H9 (cell line): Measurements from ENCODE around the gene STK10. TPM values are rescaled to one million over a fixed set of nuclear protein-coding genes. Genes with fewer than 3 reads are reported as not detected.

Source experiments
- DNase-seq: peaks from one replicate; pipeline ENCODE4 v3.0.0-alpha.2; 2017
- H2AFZ ChIP-seq: one replicate; pipeline ENCODE4 v1.6.1; 2013; ENCODE audit warnings: mild to moderate bottlenecking, low read length, control low read depth, moderate library complexity
- H2AK5ac ChIP-seq: 2 replicates; pipeline ENCODE4 v1.6.1; 2013; ENCODE audit warnings: low read length, control low read depth, mixed read lengths; ENCODE audit not compliant: insufficient read length
- H2BK120ac ChIP-seq: one replicate; pipeline ENCODE4 v1.6.1; 2013; ENCODE audit warnings: low read depth, mild to moderate bottlenecking, low read length, control low read depth, inconsistent platforms; ENCODE audit not compliant: poor library complexity, severe bottlenecking
- H2BK12ac ChIP-seq: 2 replicates; pipeline ENCODE4 v1.6.1; 2013; ENCODE audit warnings: low read length, control low read depth, mixed read lengths, low read depth; ENCODE audit not compliant: insufficient read length
- H2BK15ac ChIP-seq: 2 replicates; pipeline ENCODE4 v1.6.1; 2013; ENCODE audit warnings: low read depth, low read length, control low read depth
- H2BK20ac ChIP-seq: one replicate; pipeline ENCODE4 v1.6.1; 2013; ENCODE audit warnings: low read depth, mild to moderate bottlenecking, low read length, control low read depth, inconsistent platforms; ENCODE audit not compliant: poor library complexity, severe bottlenecking
- H2BK5ac ChIP-seq: 2 replicates; pipeline ENCODE4 v1.6.1; 2013; ENCODE audit warnings: low read length, control low read depth, mixed read lengths; ENCODE audit not compliant: insufficient read length
- H3K14ac ChIP-seq: 2 replicates; pipeline ENCODE4 v1.6.1; 2013; ENCODE audit warnings: low read length, control low read depth; ENCODE audit not compliant: insufficient read depth
- H3K18ac ChIP-seq: 2 replicates; pipeline ENCODE4 v1.6.1; 2013; ENCODE audit warnings: low read depth, mild to moderate bottlenecking, mixed read lengths, low read length, control low read depth; ENCODE audit not compliant: insufficient read length
- H3K23ac ChIP-seq: 2 replicates; pipeline ENCODE4 v1.6.1; 2013; ENCODE audit warnings: low read length, control low read depth, mixed read lengths, low read depth; ENCODE audit not compliant: insufficient read length
- H3K23me2 ChIP-seq: 2 replicates; pipeline ENCODE4 v1.6.1; 2013; ENCODE audit warnings: low read depth, mild to moderate bottlenecking, mixed read lengths, low read length, control low read depth; ENCODE audit not compliant: insufficient read length, poor library complexity, severe bottlenecking
- H3K27ac ChIP-seq: 2 replicates; pipeline ENCODE4 v1.5.1; 2013; ENCODE audit warnings: low read length, control low read depth, mixed read lengths, low read depth; ENCODE audit not compliant: insufficient read length
- H3K27me3 ChIP-seq: 2 replicates; pipeline ENCODE4 v1.6.1; 2013; ENCODE audit warnings: low read length, control low read depth, inconsistent platforms; ENCODE audit not compliant: insufficient read depth
- H3K4ac ChIP-seq: 2 replicates; pipeline ENCODE4 v1.6.1; 2013; ENCODE audit warnings: low read depth, mild to moderate bottlenecking, control low read depth, inconsistent platforms, low read length, moderate library complexity
- H3K4me1 ChIP-seq: 2 replicates; pipeline ENCODE4 v1.6.1; 2013; ENCODE audit warnings: low read length, control low read depth, inconsistent platforms; ENCODE audit not compliant: insufficient read depth
- H3K4me2 ChIP-seq: 2 replicates; pipeline ENCODE4 v1.6.1; 2013; ENCODE audit warnings: low read length, control low read depth, mixed read lengths; ENCODE audit not compliant: insufficient read length, insufficient read depth
- H3K56ac ChIP-seq: 2 replicates; pipeline ENCODE4 v1.6.1; 2013; ENCODE audit warnings: low read depth, mild to moderate bottlenecking, mixed read lengths, low read length, control low read depth; ENCODE audit not compliant: insufficient read length
- H3K79me1 ChIP-seq: 2 replicates; pipeline ENCODE4 v1.6.1; 2013; ENCODE audit warnings: low read depth, mild to moderate bottlenecking, moderate library complexity, low read length, control low read depth, inconsistent platforms; ENCODE audit not compliant: insufficient read depth, poor library complexity, severe bottlenecking
- H3K79me2 ChIP-seq: 2 replicates; pipeline ENCODE4 v1.6.1; 2013; ENCODE audit warnings: low read length, control low read depth, inconsistent platforms; ENCODE audit not compliant: insufficient read depth
- H3K9ac ChIP-seq: 2 replicates; pipeline ENCODE4 v1.6.1; 2013; ENCODE audit warnings: low read length, control low read depth, mixed read lengths; ENCODE audit not compliant: insufficient read length; ENCODE audit errors: extremely low read depth
- H3K9me3 ChIP-seq: one replicate; pipeline ENCODE4 v1.6.1; 2013; ENCODE audit warnings: low read depth, low read length, inconsistent platforms; ENCODE audit not compliant: control insufficient read depth
- H3T11ph ChIP-seq: one replicate; pipeline ENCODE4 v1.6.1; 2013; ENCODE audit warnings: mild to moderate bottlenecking, low read length, control low read depth, inconsistent platforms
- H4K20me1 ChIP-seq: one replicate; pipeline ENCODE4 v1.6.1; 2013; ENCODE audit not compliant: control insufficient read depth, insufficient read length, insufficient read depth
- H4K5ac ChIP-seq: 2 replicates; pipeline ENCODE4 v1.6.1; 2013; ENCODE audit warnings: low read depth, mild to moderate bottlenecking, mixed read lengths, low read length, control low read depth; ENCODE audit not compliant: insufficient read length
- H4K8ac ChIP-seq: replicated peaks from 2 replicates; pipeline ENCODE4 v1.6.1; 2013; ENCODE audit warnings: low read length, control low read depth, mixed read lengths, low read depth; ENCODE audit not compliant: insufficient read length
- H4K91ac ChIP-seq: 2 replicates; pipeline ENCODE4 v1.6.1; 2013; ENCODE audit warnings: low read depth, mild to moderate bottlenecking, moderate library complexity, mixed read lengths, low read length, control low read depth; ENCODE audit not compliant: insufficient read length
- H3K27ac Mint-ChIP-seq, 3 experiments: 2 replicates in 2 of 3; 3 replicates in 1 of 3; pipeline ENCODE4 v1.8.0; 2020 to 2021; ENCODE audit warnings: mixed read lengths in 3 of 3, mild to moderate bottlenecking in 1 of 3, moderate library complexity in 1 of 3
- H3K27me3 Mint-ChIP-seq: 2 replicates; pipeline ENCODE4 v1.8.0; 2021; ENCODE audit warnings: low read depth, mild to moderate bottlenecking, moderate library complexity, mixed read lengths
- H3K36me3 Mint-ChIP-seq, 3 experiments: 2 replicates in 2 of 3; 3 replicates in 1 of 3; pipeline ENCODE4 v1.8.0; 2020 to 2021; ENCODE audit warnings: low read depth in 3 of 3, mixed read lengths in 3 of 3; ENCODE audit not compliant: insufficient read depth in 1 of 3
- H3K4me1 Mint-ChIP-seq, 2 experiments: 2 replicates each; pipeline ENCODE4 v1.8.0; 2020; ENCODE audit warnings: mixed read lengths in 2 of 2
- H3K4me3 Mint-ChIP-seq, 2 experiments: 2 replicates in 1 of 2; 3 replicates in 1 of 2; pipeline ENCODE4 v1.8.0; 2020 to 2021; ENCODE audit warnings: mild to moderate bottlenecking in 2 of 2, mixed read lengths in 2 of 2, moderate library complexity in 1 of 2
- H3K9me3 Mint-ChIP-seq, 2 experiments: 2 replicates in 1 of 2; 3 replicates in 1 of 2; pipeline ENCODE4 v1.8.0; 2020; ENCODE audit warnings: mild to moderate bottlenecking in 2 of 2, mixed read lengths in 2 of 2, moderate library complexity in 1 of 2
- CTCF ChIP-seq: fragments of 200-600 bp; sonication (generic); conservative IDR thresholded peaks from 3 replicates; pipeline ENCODE4 v1.8.0; 2021; ENCODE audit warnings: antibody characterized with exemption, mild to moderate bottlenecking
- WGBS: extraction: QIAGEN DNeasy Blood & Tissue Kit; methylation state at CpG from one replicate; pipeline ENCODE4 v1.1.7; 2013; ENCODE audit warnings: missing lambda C conversion rate, low lambda C conversion rate, mixed read lengths; ENCODE audit not compliant: insufficient read length; ENCODE audit errors: extremely low coverage; 5-methylcytosine and 5-hydroxymethylcytosine counted together
- total RNA-seq: library from RNA; stranded (reverse); gene quantifications from 2 replicates; pipeline ENCODE4 v1.2.1, GENCODE V29; 2021

STK10 gene
- total RNA-seq, 1 experiment from 2014 or later = 14.6 TPM

DNA sequence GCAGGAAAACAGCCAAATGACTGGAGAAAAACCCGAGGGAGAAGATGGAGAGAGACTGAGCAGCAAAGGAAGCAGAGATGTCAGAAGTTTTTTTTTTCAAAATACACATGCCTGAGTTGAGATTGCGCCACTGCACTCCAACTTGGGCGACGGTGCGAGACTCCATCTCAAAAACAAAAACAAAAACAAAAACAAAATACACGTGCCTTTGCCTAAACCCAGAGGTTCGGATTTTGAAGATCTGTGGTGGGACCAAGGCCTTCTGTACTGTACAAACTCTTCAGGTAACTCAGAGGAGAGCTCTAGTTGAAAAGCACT is 142.8 kb downstream of the STK10 start:
- Histone ChIP-seq H4K20me1 (no peaks in the 10 kb centered on the region), H3K4ac (no peak overlapping the region), H3K79me2 (no peaks in the 10 kb centered on the region), H3K9ac (no peak overlapping the region), H2AFZ (no peak overlapping the region), H2BK15ac (no peak overlapping the region), H3T11ph (no peak overlapping the region), H2BK20ac (no peak overlapping the region), H3K18ac (no peak overlapping the region), H2BK5ac (no peak overlapping the region), H2BK12ac (no peak overlapping the region), H4K8ac (no peak overlapping the region), H2BK120ac (no peak overlapping the region), H3K4me2 (no peak overlapping the region), H3K56ac (no peak overlapping the region), H3K23ac (no peak overlapping the region), H3K4me1 (peaks cover 4% of the 10 kb centered on the region; the same call in 1 of the 2 replicates), H3K27ac (no peak overlapping the region), H3K27me3 (no peaks in the 10 kb centered on the region), H3K9me3 (no peaks in the 10 kb centered on the region), H3K14ac (no peak overlapping the region), H3K23me2 (no peaks in the 10 kb centered on the region), H4K5ac (no peak overlapping the region), H4K91ac (no peak overlapping the region), H3K79me1 (no peaks in the 10 kb centered on the region), H2AK5ac (no peak overlapping the region)
- Mint-ChIP-seq H3K4me3 (no peak overlapping the region), H3K27me3 (no peaks in the 10 kb centered on the region), H3K4me1 (peaks cover 37 to 42% of the 10 kb centered on the region in 2 experiments), H3K9me3 (no peaks in the 10 kb centered on the region), H3K27ac (peak overlapping the region; percentile 29 to 65 (median 42); a peak in 3 of 7 replicates), H3K36me3 (peaks cover 2 to 15% (median 11%) of the 10 kb centered on the region in 3 experiments; a peak in 4 of 7 replicates)
- no peak for TF ChIP-seq CTCF
- DNase-seq = no peak
- WGBS = no CpG with 5 or more reads among the region's 7 CpGs
